Kidney (tissue), 14 donors: ENCODE data around the gene RPF1. TPM values are rescaled to one million over a fixed set of nuclear protein-coding genes. Genes with fewer than 3 reads are reported as not detected.
A peak's percentile ranks its signal among the peaks of the same experiment; 100 is the strongest.

Experiments used
- DNase-seq, 5 donors: peaks; one replicate each; pipeline ENCODE4 v3.0.0-alpha.2; 2013 to 2020
- FAIRE-seq: peaks from 2 replicates; lab custom pipeline; 2012; peaks lifted over from hg19 to GRCh38; lab: Jason Lieb, UNC
- H3K27ac ChIP-seq, 2 donors: one replicate each; pipeline ENCODE4 v1.7.0; 2013; ENCODE audit warnings: low read depth in 2 of 2, low read length in 2 of 2, inconsistent platforms in 1 of 2
- H3K27me3 ChIP-seq: one replicate; pipeline ENCODE4 v1.7.1; 2013; ENCODE audit warnings: low read length, inconsistent platforms; ENCODE audit not compliant: control insufficient read depth, insufficient read depth
- H3K36me3 ChIP-seq, 3 donors: one replicate each; pipeline versions ENCODE4 v1.7.0 to v1.7.1; 2013; ENCODE audit warnings: low read length in 3 of 3, control low read depth in 1 of 3, inconsistent platforms in 1 of 3; ENCODE audit not compliant: insufficient read depth in 3 of 3, control insufficient read depth in 2 of 3
- H3K4me1 ChIP-seq, 3 donors: one replicate each; pipeline versions ENCODE4 v1.7.0 to v1.7.1; 2013; ENCODE audit warnings: low read length in 3 of 3, inconsistent platforms in 1 of 3, low read depth in 1 of 3; ENCODE audit not compliant: control insufficient read depth in 2 of 3, insufficient read depth in 2 of 3
- H3K4me3 ChIP-seq, 3 donors: one replicate each; pipeline versions ENCODE4 v1.7.0 to v1.8.1; 2013; ENCODE audit warnings: low read length in 3 of 3, control low read depth in 1 of 3, inconsistent platforms in 1 of 3
- H3K9ac ChIP-seq, 3 donors: one replicate each; pipeline versions ENCODE4 v1.7.0 to v1.7.1; 2013; ENCODE audit warnings: low read length in 3 of 3, control low read depth in 1 of 3, inconsistent platforms in 1 of 3
- H3K9me3 ChIP-seq, 3 donors: one replicate each; pipeline versions ENCODE4 v1.7.0 to v1.7.1; 2013; ENCODE audit warnings: low read length in 3 of 3, control low read depth in 1 of 3, inconsistent platforms in 1 of 3; ENCODE audit not compliant: control insufficient read depth in 2 of 3, insufficient read depth in 1 of 3
- CTCF ChIP-seq: IDR thresholded peaks from 3 replicates; pipeline ENCODE4 v1.5.1; 2012; ENCODE audit warnings: mild to moderate bottlenecking, moderate library complexity, borderline replicate concordance; ENCODE audit not compliant: insufficient read depth; ENCODE audit errors: extremely low read depth
- intact Hi-C: fragments of 100-400 bp; cut with DNase I; formaldehyde crosslinking; loops from one replicate; pipeline ENCODE4 v1.11.1; 2022
- polyA plus RNA-seq: library from polyadenylated mRNA; stranded (reverse); fragments of 350-450 nt; fragmentation: Illumina TruSeq; extraction: RNeasy Lipid Tissue Mini Kit (QIAGEN cat#74804); gene quantifications from one replicate; pipeline ENCODE4 v1.2.3, GENCODE V29; 2014; ENCODE audit warnings: low read depth, low replicate concordance; ENCODE audit not compliant: insufficient read depth
- total RNA-seq: library from RNA; stranded (reverse); fragmentation: NEBNext Ultra II Directional; extraction: Animal tissue kit (Norgen Biotek cat#: 25700); gene quantifications from one replicate; pipeline ENCODE4 v1.2.1, GENCODE V29; 2021
- donor health status: control.
- donor health status: control.
- donor health status: control.
- donor health status: control.
- donor health status: control.
- donor health status: DM: yes; HTN: yes; CAD: no.
- donor health status: Normal renal cell carcinoma (clear cell type).

RPF1 gene
- total and polyA plus RNA-seq, 2 donors from 2014 or later: 29.6 to 44.1 TPM

- intact Hi-C loops: no loop called here
- H3K9ac ChIP-seq: peak overlapping the region; percentile 87 to 99 (median 92)
- H3K4me1 ChIP-seq: peaks cover 2 to 16% (median 14%) of the 10 kb centered on the region in 3 donors
- no peak for TF ChIP-seq CTCF
- H3K36me3 ChIP-seq: peaks cover 0 to 4% (median 2%) of the 10 kb centered on the region in 3 donors
- peak overlapping the region; percentile 94 to 99 for H3K27ac ChIP-seq
- no peaks in the 10 kb centered on the region for H3K27me3 ChIP-seq
- H3K9me3 ChIP-seq: peaks cover 0 to 5% (median 0%) of the 10 kb centered on the region in 3 donors
- FAIRE-seq (no peak), DNase-seq (peak in 2 of 5 donors; percentile 45 to 53)
- peak overlapping the region; percentile 84 to 98 (median 94) for H3K4me3 ChIP-seq
Observed at GRCh38 chr1:84504580-84505492, 25.8 kb downstream of the RPF1 start.

GRCh38 chr1:84505493-84506001, 26.5 kb downstream of the RPF1 start:
- Histone ChIP-seq H3K27ac (peak overlapping the region; percentile 94 to 99), H3K36me3 (no peaks in the 10 kb centered on the region), H3K4me3 (peak overlapping the region; percentile 84 to 98 (median 94)), H3K27me3 (no peaks in the 10 kb centered on the region), H3K9me3 (peaks cover 0 to 5% (median 0%) of the 10 kb centered on the region in 3 donors), H3K9ac (peak overlapping the region; percentile 87 to 99 (median 92)), H3K4me1 (peaks cover 2 to 16% (median 14%) of the 10 kb centered on the region in 3 donors)
- DNase-seq (peak in 1 of 5 donors; percentile 80), FAIRE-seq (no peak)
- no peak for TF ChIP-seq CTCF
- intact Hi-C loops: no loop called here

GRCh38 chr1:84506002-84506728, 27.1 kb downstream of the RPF1 start, which contains the start of the genes GNG5 and SPATA1:
Gene GNG5, minus strand, starts transcription at chr1:84506581. Its CDS starts 490 bp downstream, at chr1:84506091.
Gene SPATA1, plus strand, starts transcription at chr1:84506386. Its CDS starts 9,974 bp downstream, at chr1:84516360.
- Histone ChIP-seq H3K4me1 (peaks cover 2 to 14% (median 13%) of the 10 kb centered on the region in 3 donors), H3K36me3 (no peaks in the 10 kb centered on the region), H3K27ac (peak within 1 kb of the TSS; percentile 94 to 99), H3K27me3 (no peaks in the 10 kb centered on the region), H3K9ac (peak within 1 kb of the TSS; percentile 87 to 99 (median 92)), H3K4me3 (peak within 1 kb of the TSS; percentile 84 to 98 (median 94)), H3K9me3 (peaks cover 0 to 5% (median 0%) of the 10 kb centered on the region in 3 donors)
- FAIRE-seq (no peak), DNase-seq (peak; percentile 98 to 100 (median 99))
- intact Hi-C loops: no loop called here
- TF ChIP-seq CTCF: no peak
